ENCODE data around the gene FEZ2. TPM values are rescaled to one million over a fixed set of nuclear protein-coding genes. Genes with fewer than 3 reads are reported as not detected.

Gene FEZ2
- total and polyA plus RNA-seq, 10 of the 15 experiments (the other 5 are each of a cell fraction or from before 2014, with no cell fraction given), result 3.0 to 15.4 (median 6.6) TPM

- TF ChIP-seq ZNF592 (IDR thresholded peaks at IDR 0.05), result no peak
- TF ChIP-seq BHLHE40 (IDR thresholded peaks at IDR 0.05; ENCODE audit: borderline replicate concordance in 1 of 2, low read depth in 2 of 2, low read length in 1 of 2), result no peak
- TF ChIP-seq DPF2 (IDR thresholded peaks at IDR 0.05), result no peak
- TF ChIP-seq CTCF (IDR thresholded peaks at IDR 0.05 in 2 of 3, conservative IDR thresholded peaks at IDR 0.05 in 1 of 3; ENCODE audit: control insufficient read depth in 2 of 3, extremely low read depth in 1 of 3, insufficient read depth in 1 of 3, low read depth in 3 of 3, low read length in 3 of 3), result no peak
- TF ChIP-seq ESRRA (IDR thresholded peaks at IDR 0.05; ENCODE audit: low read length), result no peak
- no peak for TF ChIP-seq E2F4 (IDR thresholded peaks at IDR 0.05; ENCODE audit: low read depth, low read length)
- no peak for TF ChIP-seq KLF5 (IDR thresholded peaks at IDR 0.05; ENCODE audit: partially characterized antibody)
- TF ChIP-seq E4F1 (IDR thresholded peaks at IDR 0.05; ENCODE audit: borderline replicate concordance, partially characterized antibody), result no peak
- no peak for TF ChIP-seq MAX (IDR thresholded peaks at IDR 0.05; ENCODE audit: low read depth, low read length)
- TF ChIP-seq ELK1 (IDR thresholded peaks at IDR 0.05; ENCODE audit: low read depth, low read length), result no peak
- no peak for TF ChIP-seq NR2F1 (conservative IDR thresholded peaks at IDR 0.05)
These were observed 10.9 kb downstream of the FEZ2 start (continued) for GRCh38 chr2:36587101-36587500.

Data from GM12878 (cell line).